ENCODE measurements around the gene COBLL1. TPM values are rescaled to one million over a fixed set of nuclear protein-coding genes. Genes with fewer than 3 reads are reported as not detected.
A peak's percentile ranks its signal among the peaks of the same experiment; 100 is the strongest.

Gene COBLL1
- total RNA-seq, 4 donors from 2014 or later = 41.4 to 66.0 (median 61.9) TPM

GRCh38 chr2:164735309-164735919 is 106.2 kb downstream of the COBLL1 start:
- no peak for DNase-seq (ENCODE audit: extremely low spot score)
- Histone ChIP-seq H3K27ac (replicated peaks in 1 of 4) (no peak overlapping the region), H3K9me3 (no peaks in the 10 kb centered on the region), H3K27me3 (no peaks in the 10 kb centered on the region), H3K4me1 (peaks cover 23 to 59% (median 49%) of the 10 kb centered on the region in 4 donors), H3K36me3 (no peaks in the 10 kb centered on the region), H3K4me3 (no peak overlapping the region)
- WGBS = 49% methylated on average over 4 of the region's 4 CpGs
- no peak for TF ChIP-seq POLR2A (IDR thresholded peaks at IDR 0.05; ENCODE audit: low read depth)
- no peak for TF ChIP-seq EP300 (IDR thresholded peaks at IDR 0.05)
- TF ChIP-seq POLR2AphosphoS5 (IDR thresholded peaks at IDR 0.05) = no peak
- TF ChIP-seq, protein P1, sequence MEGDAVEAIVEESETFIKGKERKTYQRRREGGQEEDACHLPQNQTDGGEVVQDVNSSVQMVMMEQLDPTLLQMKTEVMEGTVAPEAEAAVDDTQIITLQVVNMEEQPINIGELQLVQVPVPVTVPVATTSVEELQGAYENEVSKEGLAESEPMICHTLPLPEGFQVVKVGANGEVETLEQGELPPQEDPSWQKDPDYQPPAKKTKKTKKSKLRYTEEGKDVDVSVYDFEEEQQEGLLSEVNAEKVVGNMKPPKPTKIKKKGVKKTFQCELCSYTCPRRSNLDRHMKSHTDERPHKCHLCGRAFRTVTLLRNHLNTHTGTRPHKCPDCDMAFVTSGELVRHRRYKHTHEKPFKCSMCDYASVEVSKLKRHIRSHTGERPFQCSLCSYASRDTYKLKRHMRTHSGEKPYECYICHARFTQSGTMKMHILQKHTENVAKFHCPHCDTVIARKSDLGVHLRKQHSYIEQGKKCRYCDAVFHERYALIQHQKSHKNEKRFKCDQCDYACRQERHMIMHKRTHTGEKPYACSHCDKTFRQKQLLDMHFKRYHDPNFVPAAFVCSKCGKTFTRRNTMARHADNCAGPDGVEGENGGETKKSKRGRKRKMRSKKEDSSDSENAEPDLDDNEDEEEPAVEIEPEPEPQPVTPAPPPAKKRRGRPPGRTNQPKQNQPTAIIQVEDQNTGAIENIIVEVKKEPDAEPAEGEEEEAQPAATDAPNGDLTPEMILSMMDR (IDR thresholded peaks at IDR 0.05) = no peak
- intact Hi-C loops (cut with DNase I) = no loop called here

GRCh38 chr2:164734196-164734595 is 107.4 kb downstream of the COBLL1 start:
- intact Hi-C loops (cut with DNase I) = no loop called here
- DNase-seq (ENCODE audit: extremely low spot score) = no peak

GRCh38 chr2:164725542-164725941 is 116.1 kb downstream of the COBLL1 start:
- H3K4me1 ChIP-seq = peaks cover 8 to 13% (median 10%) of the 10 kb centered on the region in 4 donors
- intact Hi-C loops (cut with DNase I) = no loop called here
- no peak for DNase-seq (ENCODE audit: extremely low spot score)
- no peak overlapping the region for H3K27ac ChIP-seq (replicated peaks in 1 of 4)
- H3K36me3 ChIP-seq = peaks cover 0 to 9% (median 2%) of the 10 kb centered on the region in 4 donors
- H3K4me3 ChIP-seq = no peak overlapping the region
- WGBS = 86% methylated on average over 3 of the region's 3 CpGs
- H3K9me3 ChIP-seq = no peaks in the 10 kb centered on the region
- H3K27me3 ChIP-seq = no peaks in the 10 kb centered on the region
- TF ChIP-seq POLR2A (IDR thresholded peaks at IDR 0.05; ENCODE audit: low read depth) (no peak), EP300 (IDR thresholded peaks at IDR 0.05) (no peak), POLR2AphosphoS5 (IDR thresholded peaks at IDR 0.05) (no peak)
- TF ChIP-seq, protein P1 (IDR thresholded peaks at IDR 0.05) = no peak

More at GRCh38 chr2:164734196-164734595, 107.4 kb downstream of the COBLL1 start:
- WGBS = 64% methylated on average over 3 of the region's 3 CpGs
- H3K27me3 ChIP-seq = no peaks in the 10 kb centered on the region
- peak overlapping the region in 2 of 4 donors; percentile 8 to 9 for H3K27ac ChIP-seq (replicated peaks in 1 of 4)
- TF ChIP-seq POLR2A (IDR thresholded peaks at IDR 0.05; ENCODE audit: low read depth) (no peak), POLR2AphosphoS5 (IDR thresholded peaks at IDR 0.05) (no peak), EP300 (IDR thresholded peaks at IDR 0.05) (no peak)
- TF ChIP-seq, protein P1 (IDR thresholded peaks at IDR 0.05) = no peak
- H3K4me1 ChIP-seq = peaks cover 14 to 50% (median 38%) of the 10 kb centered on the region in 4 donors
- no peaks in the 10 kb centered on the region for H3K9me3 ChIP-seq
- H3K36me3 ChIP-seq = no peaks in the 10 kb centered on the region
- H3K4me3 ChIP-seq = no peak overlapping the region

GRCh38 chr2:164722616-164723338 is 118.8 kb downstream of the COBLL1 start:
- Histone ChIP-seq H3K9me3 (no peaks in the 10 kb centered on the region), H3K4me3 (no peak overlapping the region)
- 70% methylated on average over 2 of the region's 2 CpGs for WGBS

More at GRCh38 chr2:164722616-164723338, 118.8 kb downstream of the COBLL1 start:
- no peaks in the 10 kb centered on the region for H3K27me3 ChIP-seq
- H3K27ac ChIP-seq (replicated peaks in 1 of 4) = no peak overlapping the region
- intact Hi-C loops (cut with DNase I) = no loop called here
- peaks cover 12 to 19% (median 15%) of the 10 kb centered on the region in 4 donors for H3K4me1 ChIP-seq
- DNase-seq (ENCODE audit: extremely low spot score) = no peak
- TF ChIP-seq POLR2AphosphoS5 (IDR thresholded peaks at IDR 0.05) (no peak), POLR2A (IDR thresholded peaks at IDR 0.05; ENCODE audit: low read depth) (no peak), EP300 (IDR thresholded peaks at IDR 0.05) (no peak)
- TF ChIP-seq, protein P1 (IDR thresholded peaks at IDR 0.05) = no peak
- peaks cover 0 to 26% (median 3%) of the 10 kb centered on the region in 4 donors for H3K36me3 ChIP-seq
